NCI-H1694 treated with DMSO at 0.1 percent for 48 hours (cell line): ENCODE results near the gene KIF25.

Experiments
- DNase-seq: peaks from one replicate; lab custom pipeline; 2025; lab: John Stamatoyannopoulos, UW

KIF25 gene

DNA sequence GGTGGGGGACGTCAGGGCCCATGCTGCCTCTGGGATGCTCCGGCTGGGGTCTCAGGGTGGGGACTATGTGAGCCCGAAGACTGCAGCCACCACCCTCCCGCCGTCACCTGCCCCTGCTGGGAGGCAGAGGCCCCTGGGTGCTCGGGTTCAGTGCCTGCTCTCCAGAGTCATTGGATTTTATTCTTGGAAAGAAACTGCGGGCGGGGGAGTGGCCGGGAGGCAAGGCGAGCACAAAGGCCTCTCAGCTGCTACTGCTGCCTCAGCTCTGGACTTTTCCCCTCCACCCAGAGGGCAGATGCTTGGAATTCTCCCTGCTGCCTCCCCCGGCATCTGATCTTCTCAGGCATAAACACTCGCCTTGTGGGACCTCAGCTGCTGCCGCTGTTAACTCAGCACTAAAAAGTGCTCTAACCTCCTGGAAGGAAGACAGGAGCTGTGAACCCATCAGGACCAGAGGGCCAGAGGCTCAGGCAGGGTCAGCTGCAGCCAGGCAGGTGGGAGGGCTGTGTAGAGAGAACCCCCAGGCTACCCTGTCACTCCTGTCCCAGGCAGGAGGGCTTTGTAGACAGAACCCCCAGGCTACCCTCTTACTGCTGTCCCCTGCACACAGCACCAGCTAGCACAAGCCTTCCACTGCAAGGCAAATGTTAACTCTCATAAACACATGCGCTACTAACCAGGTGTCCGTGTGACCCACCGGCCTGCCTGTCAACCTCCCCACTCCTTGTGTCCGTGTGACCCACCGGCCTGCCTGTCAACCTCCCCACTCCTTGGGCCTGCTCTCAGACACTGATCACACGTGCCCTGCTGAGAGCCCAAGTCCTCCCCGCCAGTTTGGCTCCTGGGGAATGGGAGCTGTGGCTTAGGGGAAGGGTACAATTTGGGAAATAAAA is 90.9 kb downstream of the KIF25 start:
- DNase-seq = no peak

DNA sequence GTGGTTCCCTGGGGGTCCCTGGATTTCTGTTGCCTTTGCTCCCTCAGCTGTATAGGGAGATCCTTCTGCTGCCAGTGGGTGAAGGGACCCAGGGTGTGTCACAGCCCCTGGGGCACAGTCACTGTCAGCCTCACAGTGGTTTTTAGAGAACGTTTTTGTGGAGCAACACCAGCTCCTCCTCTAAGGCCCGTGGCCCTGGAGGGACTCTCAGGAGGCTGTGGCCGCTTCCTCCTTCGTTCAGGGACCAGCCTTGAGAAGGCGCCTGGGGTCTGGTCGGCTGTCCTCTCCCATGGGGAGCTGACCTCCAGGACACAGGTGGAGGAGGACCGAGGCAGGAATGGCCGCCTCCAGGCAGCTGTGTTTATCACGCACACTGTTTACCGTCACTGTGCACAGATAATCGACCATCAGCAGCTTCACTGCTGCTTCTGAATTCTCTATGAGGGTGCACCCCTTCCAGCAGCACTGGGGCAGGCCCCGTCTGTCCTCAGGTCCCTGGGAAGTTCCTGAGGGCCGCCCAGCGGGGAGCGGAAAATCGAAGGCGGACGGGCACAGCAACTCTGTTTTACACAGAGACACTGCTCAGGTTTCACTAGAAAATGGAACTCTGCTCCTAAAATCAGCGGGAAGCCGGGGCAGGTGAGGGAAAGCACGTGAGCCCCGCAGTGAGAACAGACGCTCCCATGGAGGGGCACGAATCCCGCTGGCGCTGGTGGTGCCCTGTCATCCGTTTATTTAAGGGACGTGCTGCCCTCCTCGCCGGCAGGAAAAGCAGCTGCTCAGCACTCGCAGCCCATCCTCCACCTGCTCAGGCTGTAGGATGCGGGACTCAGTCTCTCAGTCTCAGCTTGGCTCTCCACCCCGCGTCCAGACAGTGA is 92.0 kb downstream of the KIF25 start:
- no peak for DNase-seq

DNA sequence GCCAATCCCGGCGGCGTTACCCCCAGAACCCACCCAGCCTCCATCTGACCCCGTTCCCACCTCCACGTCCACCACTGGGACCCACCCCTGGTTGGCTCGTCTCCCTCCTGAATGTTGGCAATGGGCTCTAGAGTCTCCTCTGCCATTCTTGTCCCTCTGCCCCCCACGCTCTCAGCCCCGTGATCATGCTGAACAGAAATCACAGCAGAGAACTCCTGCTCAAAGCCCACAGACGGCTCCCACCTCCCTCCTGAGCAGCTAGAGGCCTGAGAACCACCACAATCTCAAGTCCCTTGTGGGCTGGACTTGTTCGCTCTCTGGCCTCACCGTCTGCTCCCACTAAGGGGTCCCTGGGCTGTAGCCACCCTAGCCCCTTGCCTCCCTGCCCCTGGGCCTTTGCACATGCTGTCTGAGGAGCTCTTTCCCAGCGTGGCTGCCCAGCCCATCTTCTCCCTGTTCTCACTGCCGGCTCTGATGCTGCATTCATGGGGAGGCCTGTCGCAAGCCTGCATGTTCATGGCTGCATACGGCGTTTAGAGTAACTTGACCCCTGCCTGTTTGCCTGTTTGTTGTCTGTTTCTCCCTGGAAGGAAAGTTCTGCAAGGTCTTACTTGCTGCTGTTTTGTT is 92.7 kb downstream of the KIF25 start:
- DNase-seq = no peak

DNA sequence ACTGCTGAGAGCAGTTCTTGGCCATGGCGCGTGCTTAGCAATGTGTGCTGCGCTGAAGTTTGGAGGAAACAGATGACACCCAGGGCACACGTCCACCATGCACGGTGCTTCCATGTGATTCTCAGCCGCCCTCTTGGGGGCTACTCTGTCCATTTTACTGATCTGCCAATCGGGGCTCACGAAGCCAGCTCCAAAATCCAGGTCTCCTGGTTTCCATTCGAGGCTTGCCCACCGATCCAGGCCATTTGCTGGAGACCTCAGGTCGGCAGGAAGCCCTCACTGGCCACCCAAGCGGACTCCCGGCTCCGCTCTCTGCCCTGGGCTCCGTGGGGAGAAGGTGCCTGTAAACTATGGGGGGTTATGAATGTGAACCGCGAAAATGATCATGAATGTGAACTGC is 93.2 kb downstream of the KIF25 start:
- DNase-seq = no peak

DNA sequence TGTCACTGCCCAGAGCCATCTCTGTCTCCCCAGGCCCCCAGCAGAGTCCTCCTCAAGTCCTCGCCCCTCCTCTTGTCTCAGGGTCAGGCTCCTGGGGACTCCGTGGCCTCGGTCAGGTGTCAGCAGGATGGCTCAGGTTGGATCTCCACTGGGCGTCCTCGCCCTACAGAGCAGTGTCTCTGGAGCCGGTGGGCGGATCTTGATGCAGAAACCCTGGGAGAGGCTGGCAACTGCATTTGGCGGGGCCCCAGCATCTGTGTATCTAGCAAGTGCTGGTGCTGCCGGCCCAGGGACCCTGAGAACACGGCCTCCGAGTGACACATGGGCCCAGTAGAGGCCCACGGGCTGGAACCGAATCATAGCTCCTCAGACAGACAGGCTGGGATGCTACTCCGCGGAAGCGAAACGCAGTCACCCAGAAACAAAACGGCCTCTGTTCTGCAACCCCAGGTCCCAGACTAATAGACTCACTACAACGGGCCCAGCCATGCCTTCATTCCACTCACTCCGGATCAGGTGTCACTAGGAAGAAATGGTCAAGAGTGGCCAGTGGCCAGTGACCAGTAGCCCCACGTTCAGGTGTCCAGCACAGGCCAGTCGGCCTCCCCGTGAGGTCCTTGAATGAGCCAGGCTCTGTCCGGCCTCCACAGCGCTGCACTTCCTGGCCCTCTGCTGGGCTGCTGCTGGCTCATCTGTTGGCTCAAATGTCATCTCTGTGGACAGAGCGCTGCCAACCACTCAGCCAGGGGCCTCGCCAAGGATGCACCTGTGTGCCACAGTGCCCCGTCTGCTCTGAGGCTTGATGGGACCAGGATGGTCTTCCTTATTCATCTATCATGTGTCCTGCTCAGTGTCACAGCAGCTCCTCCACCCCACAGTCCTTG is 94.2 kb downstream of the KIF25 start:
- DNase-seq = no peak

DNA sequence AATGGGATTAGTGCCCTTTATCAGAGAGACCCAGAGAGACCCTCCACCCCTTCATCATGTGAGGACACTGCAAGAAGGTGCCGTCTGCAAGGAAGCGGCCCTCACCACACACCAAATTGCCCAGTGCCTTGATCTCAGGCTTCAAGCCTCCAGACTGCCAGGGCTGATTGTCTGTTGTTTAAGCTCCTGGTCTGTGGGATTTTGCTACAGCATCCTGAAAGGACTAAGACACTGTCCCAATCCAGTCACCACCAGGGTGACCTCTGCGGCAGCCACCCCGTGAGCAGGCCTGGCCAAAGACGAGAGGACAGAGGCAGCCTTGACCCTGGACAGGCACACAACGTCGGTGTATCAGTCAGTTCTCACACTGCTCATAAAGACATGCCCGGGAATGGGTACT is 95.1 kb downstream of the KIF25 start:
- no peak for DNase-seq

DNA sequence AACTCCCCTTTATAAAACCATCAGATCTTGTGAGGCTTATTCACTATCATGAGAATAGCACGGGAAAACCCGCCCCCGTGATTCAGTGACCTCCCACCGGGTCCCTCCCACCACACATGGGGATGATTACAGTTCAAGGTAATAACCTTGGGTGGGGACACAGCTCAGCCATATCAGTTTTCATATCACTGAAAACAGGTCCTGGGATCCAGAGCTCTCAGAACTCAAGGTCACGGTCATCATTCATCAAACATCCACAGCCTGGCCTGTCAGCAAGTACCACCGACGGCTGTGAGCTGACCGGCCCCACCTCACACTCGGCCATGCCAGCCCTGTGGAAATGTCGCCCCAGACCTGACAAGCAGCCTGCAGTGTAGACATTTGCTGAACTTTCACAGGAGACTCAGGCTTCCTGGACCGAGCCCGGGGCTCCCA is 95.6 kb downstream of the KIF25 start:
- DNase-seq = no peak

DNA sequence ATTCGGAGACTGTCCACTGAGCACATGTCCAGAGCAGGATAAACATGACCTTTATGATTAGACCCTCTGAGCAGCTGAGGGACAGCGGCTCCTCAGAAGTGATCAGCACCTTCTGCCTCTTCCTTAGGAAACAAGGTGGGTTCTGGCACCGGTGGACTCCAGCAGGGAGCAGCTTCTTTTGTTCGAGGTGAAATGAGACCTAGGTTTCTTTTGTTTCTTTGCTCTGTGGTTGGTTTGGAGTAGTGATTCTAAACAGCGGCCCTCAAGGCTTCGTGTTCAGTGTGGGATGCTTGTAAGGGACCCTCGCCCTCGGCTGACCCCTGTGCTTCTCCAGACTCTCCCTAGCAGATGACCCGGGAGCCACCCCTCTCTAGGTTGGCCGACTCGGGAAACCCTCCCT is 96.2 kb downstream of the KIF25 start:
- no peak for DNase-seq
